ENCODE measurements around the gene SNTB2. TPM values are rescaled to one million over a fixed set of nuclear protein-coding genes. Genes with fewer than 3 reads are reported as not detected.
"Not testable (repeated sequence)": the region's sequence is repeated elsewhere in the genome, so short reads cannot be mapped to it uniquely, and the experiment has no call there.

Gene SNTB2
- total RNA-seq, 1 donor from 2014 or later: 49.5 TPM

- TF ChIP-seq CTCF (IDR thresholded peaks at IDR 0.05): no peak
- no peaks in the 10 kb centered on the region for H3K27me3 Mint-ChIP-seq (ENCODE audit: low read depth)
Observed at GRCh38 chr16:69294051-69294450, 107.1 kb downstream of the SNTB2 start.

GRCh38 chr16:69296771-69297170 is 109.8 kb downstream of the SNTB2 start:
- H3K4me3 Mint-ChIP-seq (ENCODE audit: unreplicated experiment); H3K27me3 Mint-ChIP-seq (ENCODE audit: low read depth); H3K9me3 Mint-ChIP-seq (ENCODE audit: low read depth); H3K27ac Mint-ChIP-seq (ENCODE audit: unreplicated experiment); DNase-seq (ENCODE audit: low spot score): not testable (repeated sequence)
- peaks cover 11% of the 10 kb centered on the region for H3K4me1 Mint-ChIP-seq (ENCODE audit: low read depth)
- H3K36me3 Mint-ChIP-seq (ENCODE audit: low read depth): peaks cover 11% of the 10 kb centered on the region

More at GRCh38 chr16:69294051-69294450, 107.1 kb downstream of the SNTB2 start:
- Mint-ChIP-seq H3K4me3 (ENCODE audit: unreplicated experiment) (no peak overlapping the region), H3K36me3 (ENCODE audit: low read depth) (peaks cover 2% of the 10 kb centered on the region), H3K4me1 (ENCODE audit: low read depth) (peaks cover 11% of the 10 kb centered on the region), H3K9me3 (ENCODE audit: low read depth) (no peaks in the 10 kb centered on the region), H3K27ac (ENCODE audit: unreplicated experiment) (peak overlapping the region; percentile 5)
- DNase-seq (ENCODE audit: low spot score): no peak

- no peak for TF ChIP-seq CTCF (IDR thresholded peaks at IDR 0.05)
- H3K9me3 Mint-ChIP-seq (ENCODE audit: low read depth): no peaks in the 10 kb centered on the region
- H3K27me3 Mint-ChIP-seq (ENCODE audit: low read depth): no peaks in the 10 kb centered on the region
- no peak for DNase-seq (ENCODE audit: low spot score)
- peaks cover 13% of the 10 kb centered on the region for H3K36me3 Mint-ChIP-seq (ENCODE audit: low read depth)
- H3K27ac Mint-ChIP-seq (ENCODE audit: unreplicated experiment): no peak overlapping the region
- H3K4me3 Mint-ChIP-seq (ENCODE audit: unreplicated experiment): no peak overlapping the region
- H3K4me1 Mint-ChIP-seq (ENCODE audit: low read depth): peaks cover 9% of the 10 kb centered on the region
Observed at GRCh38 chr16:69298261-69298660, 111.3 kb downstream of the SNTB2 start.

GRCh38 chr16:69301187-69301586 is 114.2 kb downstream of the SNTB2 start:
- Mint-ChIP-seq H3K27me3 (ENCODE audit: low read depth) (no peaks in the 10 kb centered on the region), H3K4me1 (ENCODE audit: low read depth) (no peaks in the 10 kb centered on the region), H3K9me3 (ENCODE audit: low read depth) (no peaks in the 10 kb centered on the region), H3K4me3 (ENCODE audit: unreplicated experiment) (no peak overlapping the region), H3K27ac (ENCODE audit: unreplicated experiment) (no peak overlapping the region), H3K36me3 (ENCODE audit: low read depth) (peaks cover 15% of the 10 kb centered on the region)
- no peak for DNase-seq (ENCODE audit: low spot score)
- TF ChIP-seq CTCF (IDR thresholded peaks at IDR 0.05): no peak

- Mint-ChIP-seq H3K4me3 (ENCODE audit: unreplicated experiment) (no peak overlapping the region), H3K4me1 (ENCODE audit: low read depth) (no peaks in the 10 kb centered on the region), H3K9me3 (ENCODE audit: low read depth) (no peaks in the 10 kb centered on the region), H3K27ac (ENCODE audit: unreplicated experiment) (no peak overlapping the region), H3K27me3 (ENCODE audit: low read depth) (no peaks in the 10 kb centered on the region), H3K36me3 (ENCODE audit: low read depth) (peaks cover 14% of the 10 kb centered on the region)
- TF ChIP-seq CTCF (IDR thresholded peaks at IDR 0.05): no peak
- DNase-seq (ENCODE audit: low spot score): no peak
Observed at GRCh38 chr16:69301861-69302260, 114.9 kb downstream of the SNTB2 start.

GRCh38 chr16:69302301-69302700 is 115.3 kb downstream of the SNTB2 start:
- H3K27ac Mint-ChIP-seq (ENCODE audit: unreplicated experiment): peak overlapping the region; percentile 41

More at GRCh38 chr16:69302301-69302700, 115.3 kb downstream of the SNTB2 start:
- TF ChIP-seq CTCF (IDR thresholded peaks at IDR 0.05): no peak
- no peak for DNase-seq (ENCODE audit: low spot score)
- Mint-ChIP-seq H3K27me3 (ENCODE audit: low read depth) (no peaks in the 10 kb centered on the region), H3K9me3 (ENCODE audit: low read depth) (no peaks in the 10 kb centered on the region), H3K36me3 (ENCODE audit: low read depth) (peaks cover 14% of the 10 kb centered on the region), H3K4me3 (ENCODE audit: unreplicated experiment) (no peak overlapping the region), H3K4me1 (ENCODE audit: low read depth) (no peaks in the 10 kb centered on the region)

Data from chondrocyte (in vitro differentiated cells).